Activated CD4-positive, alpha-beta T cell treated with anti-CD3 and anti-CD28 coated beads, Interleukin-2, amount 50 U/mL, for 24 hours (primary cell): ENCODE results near the gene ZNF385C.
"Not testable (repeated sequence)": the region's sequence is repeated elsewhere in the genome, so short reads cannot be mapped to it uniquely, and the experiment has no call there.

ENCODE experiments used
- DNase-seq, 2 donors: peaks; one replicate each; pipeline ENCODE4 v3.0.0-alpha.2; 2020; ENCODE audit warnings: low read depth in 1 of 2, low spot score in 1 of 2

Gene ZNF385C

GRCh38 chr17:42097691-42098631, at the start of gene ZNF385C:
Gene ZNF385C, minus strand, starts transcription at chr17:42098473. Its CDS starts 35,417 bp downstream, at chr17:42063056.
- DNase-seq = no peak

- DNase-seq = no peak
Observed at GRCh38 chr17:42146911-42147607, 48.8 kb upstream of the ZNF385C start.

GRCh38 chr17:42143138-42143537, 44.9 kb upstream of the ZNF385C start:
- DNase-seq = not testable (repeated sequence)

GRCh38 chr17:42142371-42142896, 44.2 kb upstream of the ZNF385C start:
- no peak for DNase-seq

GRCh38 chr17:42141382-42141781, 43.1 kb upstream of the ZNF385C start:
- no peak for DNase-seq

- not testable (repeated sequence) for DNase-seq
Observed at GRCh38 chr17:42140690-42141089, 42.4 kb upstream of the ZNF385C start.

GRCh38 chr17:42138749-42139492, 40.6 kb upstream of the ZNF385C start:
- no peak for DNase-seq

GRCh38 chr17:42136654-42137051, 38.4 kb upstream of the ZNF385C start:
- no peak for DNase-seq

- no peak for DNase-seq
Observed at GRCh38 chr17:42135664-42136653, 37.7 kb upstream of the ZNF385C start.

GRCh38 chr17:42135151-42135550, 36.9 kb upstream of the ZNF385C start:
- no peak for DNase-seq

- no peak for DNase-seq
Observed at GRCh38 chr17:42133461-42134041, 35.3 kb upstream of the ZNF385C start.

GRCh38 chr17:42132941-42133340, 34.7 kb upstream of the ZNF385C start:
- no peak for DNase-seq

- DNase-seq = no peak
Observed at GRCh38 chr17:42131981-42132432, 33.7 kb upstream of the ZNF385C start.

GRCh38 chr17:42131232-42131631, 33.0 kb upstream of the ZNF385C start:
- DNase-seq = no peak

GRCh38 chr17:42130310-42130936, 32.1 kb upstream of the ZNF385C start:
- DNase-seq = no peak

- no peak for DNase-seq
Observed at GRCh38 chr17:42129109-42129837, 31.0 kb upstream of the ZNF385C start.

GRCh38 chr17:42127414-42127813, 29.1 kb upstream of the ZNF385C start:
- DNase-seq = no peak

- DNase-seq = no peak
Observed at GRCh38 chr17:42126836-42127235, 28.6 kb upstream of the ZNF385C start.
